Adrenal gland (tissue), 5 donors: Measurements from ENCODE around the gene GOLT1A.

ENCODE experiments used
- CTCF ChIP-seq, 6 experiments: fragments of 450-650 bp in 4 of 6; fragments of 200-600 bp in 2 of 6; sonication (generic) in 1 of 6; IDR thresholded peaks; 1 replicate in 5 of 6; 2 replicates in 1 of 6; pipeline versions ENCODE4 v1.5.1 to v1.8.0; 2016 to 2021; ENCODE audit warnings: antibody characterized with exemption in 6 of 6, mild to moderate bottlenecking in 2 of 6, moderate library complexity in 1 of 6
- POLR2A ChIP-seq, 2 donors: fragments of 450-650 bp; IDR thresholded peaks; one replicate each; pipeline ENCODE4 v1.6.1; 2017; ENCODE audit warnings: antibody characterized with exemption in 2 of 2, mild to moderate bottlenecking in 2 of 2, moderate library complexity in 1 of 2
- donor health status: DM: no; HTN: no; CAD: no.

GRCh38 chr1:204151552-204152309 is 62.1 kb downstream of the GOLT1A start, which contains the start of gene ETNK2:
- TF ChIP-seq CTCF (IDR thresholded peaks at IDR 0.05) (peak in 1 of 6 experiments; percentile 4), POLR2A (IDR thresholded peaks at IDR 0.05) (no peak)
